Measurements from ENCODE around the gene MMAA.
"Not testable (repeated sequence)": the region's sequence is repeated elsewhere in the genome, so short reads cannot be mapped to it uniquely, and the experiment has no call there.

MMAA gene

DNA sequence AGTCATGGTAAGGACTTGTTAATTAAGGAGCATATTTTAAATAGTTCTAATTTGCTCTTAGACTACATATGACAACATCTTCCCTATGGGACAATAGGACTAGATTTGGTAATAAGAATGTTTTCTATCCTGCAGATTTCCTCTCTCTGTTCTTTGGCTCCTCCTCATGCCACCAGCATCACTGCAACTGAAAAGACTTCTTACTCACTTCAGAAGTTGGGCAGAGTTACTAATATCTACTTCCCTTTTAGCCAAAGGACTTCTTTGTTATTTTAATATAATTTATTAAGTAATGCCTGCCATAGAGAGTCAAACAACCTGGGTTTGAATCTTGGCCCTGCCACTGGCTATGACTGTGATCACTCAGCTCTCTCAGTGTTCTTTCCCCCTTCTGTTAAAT is 16.4 kb downstream of the MMAA start:
- no peak for DNase-seq

DNA sequence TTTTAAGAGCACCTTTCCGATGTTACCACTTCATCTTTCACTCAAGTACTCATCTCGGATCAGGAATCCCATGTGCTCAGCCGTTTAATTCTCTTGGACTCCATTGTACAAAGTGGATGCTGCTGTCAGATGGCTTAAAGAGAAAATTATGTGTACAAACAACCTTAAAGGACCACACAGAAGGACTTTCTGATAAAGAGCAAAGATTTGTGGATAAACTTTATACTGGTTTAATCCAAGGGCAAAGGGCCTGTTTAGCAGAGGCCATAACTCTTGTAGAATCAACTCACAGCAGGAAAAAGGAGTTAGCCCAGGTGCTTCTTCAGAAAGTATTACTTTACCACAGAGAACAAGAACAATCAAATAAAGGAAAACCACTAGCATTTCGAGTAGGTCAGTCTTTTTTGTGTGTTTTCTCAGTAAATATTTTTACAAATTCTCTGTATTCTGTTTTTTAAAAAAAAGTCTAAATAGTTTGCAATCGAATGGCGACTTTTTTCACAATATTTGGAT is 20.1 kb downstream of the MMAA start:
- DNase-seq = no peak

DNA sequence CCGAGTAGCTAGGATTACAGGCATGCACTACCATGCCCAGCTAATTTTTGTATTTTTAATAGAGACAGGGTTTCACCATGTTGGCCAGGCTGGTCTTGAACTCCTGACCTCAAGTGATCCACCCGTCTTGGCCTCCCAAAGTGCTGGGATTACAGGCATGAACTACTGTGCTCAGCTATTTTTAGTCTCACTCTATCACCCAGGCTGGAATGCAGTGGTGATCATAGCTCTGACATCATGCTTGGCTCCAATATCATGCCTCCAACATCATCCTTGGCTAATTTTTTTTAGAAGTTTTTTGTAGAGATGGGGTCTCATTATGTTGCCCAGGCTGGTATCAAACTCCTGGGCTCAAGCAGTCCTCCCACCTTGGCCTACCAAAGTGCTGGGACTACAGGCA is 21.1 kb downstream of the MMAA start:
- not testable (repeated sequence) for DNase-seq

DNA sequence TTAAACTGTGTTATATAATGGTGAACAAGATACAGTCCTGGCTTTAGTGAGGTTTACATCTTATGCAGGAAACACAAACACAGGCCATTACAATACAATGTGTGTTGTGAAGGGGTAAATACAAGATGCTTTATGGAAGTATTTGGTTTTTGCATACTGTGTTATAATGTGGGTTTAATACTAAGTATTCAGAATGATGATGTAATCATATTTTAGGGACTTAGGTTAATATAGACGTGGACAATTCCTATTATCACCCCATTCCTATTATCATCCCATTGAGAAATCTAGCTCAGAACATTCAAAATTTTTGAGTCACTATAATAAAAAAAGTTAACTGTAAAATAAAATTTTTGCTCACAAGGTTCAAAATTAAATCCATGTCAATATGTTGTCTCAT is 24.1 kb downstream of the MMAA start:
- DNase-seq = no peak

DNA sequence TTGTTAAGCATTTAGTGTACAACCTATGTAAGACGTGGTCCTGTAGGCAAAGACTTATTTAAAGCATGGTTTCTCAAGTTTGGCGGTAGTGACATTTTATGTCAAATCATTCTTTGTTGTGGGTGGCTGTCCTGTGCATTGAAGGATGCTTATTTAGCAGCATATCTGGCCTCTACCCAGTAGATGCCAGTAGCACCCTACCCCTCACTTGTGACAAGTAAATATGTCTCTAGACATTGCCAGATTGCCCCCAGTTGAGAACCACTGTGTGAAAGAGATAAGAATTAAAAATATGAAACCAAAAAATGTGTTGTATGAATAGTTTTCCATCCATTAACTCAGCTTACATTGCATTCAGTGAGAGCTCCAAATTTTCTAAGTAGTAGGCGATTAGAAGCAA is 25.5 kb downstream of the MMAA start:
- peak in 1 of 2 experiments; percentile 1 for DNase-seq

DNA sequence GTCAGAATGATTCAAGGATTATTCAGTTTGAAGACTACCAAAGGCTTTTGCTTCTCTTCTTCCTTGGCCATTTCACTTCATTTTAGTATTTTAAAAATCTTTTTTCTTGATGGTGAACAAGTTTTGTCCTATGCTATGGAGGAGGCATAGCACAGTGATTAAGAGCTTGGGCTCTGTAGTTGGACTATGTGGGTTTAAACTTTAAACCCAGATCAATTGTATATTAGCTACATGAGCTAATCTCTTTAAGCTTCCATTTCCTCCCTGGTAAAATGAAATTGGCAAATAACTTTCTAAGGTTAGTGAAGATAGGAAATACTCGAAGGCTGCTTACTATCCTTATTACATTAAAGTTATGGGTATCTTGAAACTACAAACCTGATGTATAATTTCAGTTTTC is 37.0 kb downstream of the MMAA start:
- no peak for DNase-seq

DNA sequence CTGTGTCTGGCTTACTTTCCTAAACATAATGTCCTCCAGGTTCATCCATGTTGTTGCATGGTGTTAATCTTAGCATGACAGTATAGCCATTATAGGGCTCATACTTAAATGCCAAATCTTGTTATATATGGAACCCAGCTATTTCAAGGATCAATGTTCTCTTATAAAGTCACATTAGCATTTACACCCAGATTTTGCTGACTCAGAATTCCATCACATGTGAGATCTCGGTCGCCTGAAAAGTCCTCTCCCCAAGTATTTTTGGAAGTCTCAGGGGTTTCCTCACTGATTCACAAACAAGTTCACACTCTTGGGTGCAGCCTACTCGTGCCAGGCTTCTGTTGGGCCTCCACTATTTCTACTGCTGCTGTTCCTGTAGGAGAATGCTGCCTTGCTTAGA is 40.9 kb downstream of the MMAA start:
- DNase-seq = no peak

DNA sequence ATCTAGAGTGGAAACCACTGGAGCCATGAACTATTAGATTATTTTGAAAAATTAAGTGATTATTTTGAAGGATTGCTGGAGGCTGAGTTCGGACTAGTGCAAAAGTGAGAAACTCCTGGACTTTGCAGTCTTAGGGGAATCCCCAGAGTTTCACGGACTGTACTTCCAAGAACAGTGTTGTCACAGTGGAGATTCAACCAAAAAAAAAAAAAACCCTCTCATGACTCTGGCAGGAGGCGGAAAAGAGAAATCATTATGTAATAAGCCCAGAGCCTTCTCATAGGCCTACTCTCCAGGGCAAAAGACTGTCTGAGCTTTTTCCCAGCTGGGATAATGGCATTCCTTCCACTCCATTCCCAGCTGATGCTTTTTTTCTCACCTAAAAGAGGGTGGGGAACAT is 44.0 kb downstream of the MMAA start:
- DNase-seq = no peak

DNA sequence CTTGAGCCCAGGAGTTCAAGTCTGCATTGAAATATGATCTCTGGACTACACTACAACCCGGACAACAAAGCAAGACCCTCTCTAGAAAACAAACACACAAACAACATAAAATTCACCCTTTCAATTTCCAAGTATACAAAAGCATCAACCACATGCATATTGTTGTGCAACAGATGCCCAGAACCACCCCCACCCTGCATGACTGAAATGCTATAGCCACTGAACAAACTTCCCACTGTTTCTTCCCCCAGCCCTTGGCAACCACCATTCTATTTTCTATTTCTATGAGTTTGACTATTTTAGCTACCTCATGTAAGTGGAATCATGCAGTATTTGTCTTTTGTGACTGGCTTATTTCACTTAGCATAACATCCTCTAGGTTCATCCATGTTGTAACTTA is 46.6 kb downstream of the MMAA start:
- no peak for DNase-seq

DNA sequence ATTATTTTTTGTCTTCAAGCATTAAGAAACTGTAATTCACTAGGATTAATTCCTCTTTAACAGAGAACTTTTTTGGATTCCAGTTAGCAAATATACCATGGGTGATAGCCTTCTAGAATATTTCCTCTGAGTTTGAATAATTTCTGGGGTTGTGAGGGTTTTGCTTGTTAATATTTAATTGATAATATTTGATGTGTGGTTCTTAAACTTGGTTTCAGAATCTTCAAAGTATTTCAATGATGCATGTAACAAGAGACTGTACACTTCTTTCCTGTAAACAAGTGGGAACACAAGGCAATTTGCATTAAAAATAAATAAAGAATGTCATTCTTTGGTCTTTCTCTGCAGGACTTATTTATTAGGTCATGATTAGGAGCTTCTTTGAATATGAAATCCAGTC is 51.2 kb downstream of the MMAA start:
- no peak for DNase-seq

DNA sequence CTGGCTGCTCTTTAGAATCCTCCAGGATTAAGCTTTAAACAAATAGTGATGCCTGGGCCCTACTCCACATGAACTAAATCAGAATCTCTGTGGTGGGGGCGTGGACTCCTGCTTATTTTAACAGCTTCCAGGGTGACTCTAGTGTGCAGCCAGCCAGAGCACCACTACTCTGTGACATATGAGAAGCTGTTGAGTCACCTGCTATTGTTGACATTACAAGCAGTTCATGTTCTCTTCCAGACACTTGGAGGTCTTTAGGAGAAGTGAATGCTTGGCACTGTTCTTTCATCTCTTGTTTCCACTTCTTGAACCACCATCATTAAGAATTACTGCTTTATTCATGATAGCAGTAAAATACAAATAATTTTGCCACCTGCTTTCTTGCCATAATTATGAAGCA is 60.3 kb downstream of the MMAA start:
- DNase-seq = peak in 1 of 2 experiments; percentile 63

DNA sequence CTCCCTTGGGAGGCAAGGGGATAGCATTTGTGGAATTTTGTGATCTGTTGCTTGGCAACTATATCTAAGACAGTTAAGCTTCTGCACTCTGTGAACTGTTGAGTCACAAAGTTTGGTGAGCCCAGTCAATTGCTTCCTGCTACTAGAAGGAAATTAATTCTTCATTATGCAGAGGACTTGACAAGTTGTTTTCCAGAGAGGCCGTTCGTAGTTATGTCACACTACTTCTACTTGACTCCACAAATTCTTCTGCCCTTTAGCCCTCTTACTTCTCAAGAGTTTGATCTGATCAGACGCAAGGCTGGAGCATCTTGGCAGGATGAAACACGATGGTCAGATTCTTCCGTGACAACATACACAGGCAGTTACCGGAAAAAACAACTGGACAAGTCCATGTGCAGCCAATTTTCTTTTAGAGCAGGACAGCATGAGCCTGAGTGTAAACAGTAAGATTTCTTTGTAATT is 60.8 kb downstream of the MMAA start, which contains the start of gene C4orf51:
C4orf51 (plus strand) TSS at position 156 of the 465 bp plus-strand sequence; CDS start at position 214, 58 bp downstream.
- DNase-seq = no peak

DNA sequence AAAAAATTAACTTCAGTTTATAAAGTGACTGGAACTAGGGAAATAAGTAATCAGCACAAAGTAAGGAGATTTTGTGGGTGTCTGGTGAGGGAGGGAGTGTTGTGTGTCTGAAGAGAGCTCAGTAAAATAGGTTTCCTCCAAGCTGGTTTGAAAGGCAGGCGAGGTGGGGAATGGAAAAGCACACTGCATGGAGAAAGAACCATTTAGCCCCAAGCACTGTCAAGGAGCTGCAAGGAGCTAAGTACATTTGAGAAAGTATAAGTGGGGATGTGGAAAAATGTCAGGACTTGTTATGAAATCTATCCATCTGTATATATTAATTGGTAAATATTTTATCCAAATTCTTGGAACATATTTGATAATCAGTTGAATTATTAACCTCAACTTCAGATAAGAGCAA is 61.7 kb downstream of the MMAA start:
- DNase-seq = no peak

DNA sequence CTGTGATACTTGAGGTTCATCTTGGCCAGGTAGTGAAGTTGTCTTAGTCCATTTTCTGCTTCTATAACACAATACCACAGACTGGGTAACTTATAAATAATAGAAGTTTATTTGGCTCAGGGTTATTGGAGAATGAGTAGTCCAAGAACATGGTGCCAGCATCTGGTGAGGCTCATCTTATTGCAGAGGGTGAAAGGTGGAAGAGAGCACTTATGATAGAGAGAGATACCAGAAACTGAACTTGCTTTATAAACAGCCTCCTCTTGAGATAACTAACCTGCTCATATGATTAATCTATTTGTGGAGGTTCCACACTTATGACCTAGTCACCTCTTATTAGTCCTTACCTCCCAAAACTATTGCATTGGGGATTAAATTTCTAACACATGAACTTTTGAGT is 62.3 kb downstream of the MMAA start:
- no peak for DNase-seq

DNA sequence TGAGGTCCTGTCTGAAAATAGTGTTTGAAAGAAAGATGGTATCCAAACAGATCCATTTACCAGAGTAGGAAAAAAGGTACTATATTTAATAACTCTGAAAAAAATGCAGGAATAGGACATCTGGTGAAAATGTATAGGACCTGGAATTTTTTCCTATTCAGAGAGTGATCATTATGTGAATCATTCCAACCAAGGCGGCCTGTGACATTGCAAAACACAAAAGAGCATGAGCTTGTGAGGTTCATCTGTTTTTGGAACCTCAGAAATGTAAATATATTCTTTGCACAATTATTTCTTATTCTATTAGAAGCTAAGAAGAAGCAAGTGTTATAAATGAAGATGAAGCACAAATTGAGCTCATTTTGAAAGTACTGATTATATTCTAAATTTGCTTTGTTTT is 62.8 kb downstream of the MMAA start:
- DNase-seq = no peak

DNA sequence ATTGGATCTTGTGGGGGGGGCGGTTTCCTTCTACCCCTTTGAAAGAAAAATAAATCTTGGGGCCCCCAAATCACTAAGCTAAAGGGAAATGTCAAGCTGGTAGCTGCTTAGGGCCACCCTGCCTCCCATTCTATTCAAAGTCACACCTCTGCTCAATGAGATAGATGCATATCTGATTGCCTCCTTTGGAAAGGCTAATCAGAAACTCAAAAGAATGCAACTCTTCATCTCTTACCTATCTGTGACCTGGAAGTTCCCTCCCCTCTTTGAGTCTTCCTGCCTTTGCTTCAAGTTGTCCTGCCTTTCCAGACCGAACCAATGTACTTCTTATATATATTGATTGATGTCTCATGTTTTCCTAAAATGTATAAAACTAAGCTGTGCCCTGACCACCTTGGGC is 67.8 kb downstream of the MMAA start:
- no peak for DNase-seq

DNA sequence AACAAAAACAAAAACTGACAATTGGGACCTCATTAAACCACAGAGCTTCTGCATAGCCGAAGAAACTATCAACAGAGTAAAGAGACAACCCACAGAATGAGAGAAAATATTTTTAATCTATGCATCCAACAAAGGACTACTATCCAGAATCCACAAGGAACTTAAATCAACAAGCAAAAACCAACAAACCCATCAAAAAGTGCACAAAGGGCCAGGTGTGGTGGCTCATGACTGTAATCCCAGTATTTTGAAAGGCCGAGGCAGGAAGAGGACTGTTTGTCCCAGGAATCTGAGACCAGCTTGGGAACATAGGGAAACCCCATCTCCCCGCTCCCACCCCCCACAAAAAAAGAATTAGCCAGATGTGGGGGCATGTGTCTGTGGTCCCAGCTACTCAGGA is 71.4 kb downstream of the MMAA start:
- no peak for DNase-seq

DNA sequence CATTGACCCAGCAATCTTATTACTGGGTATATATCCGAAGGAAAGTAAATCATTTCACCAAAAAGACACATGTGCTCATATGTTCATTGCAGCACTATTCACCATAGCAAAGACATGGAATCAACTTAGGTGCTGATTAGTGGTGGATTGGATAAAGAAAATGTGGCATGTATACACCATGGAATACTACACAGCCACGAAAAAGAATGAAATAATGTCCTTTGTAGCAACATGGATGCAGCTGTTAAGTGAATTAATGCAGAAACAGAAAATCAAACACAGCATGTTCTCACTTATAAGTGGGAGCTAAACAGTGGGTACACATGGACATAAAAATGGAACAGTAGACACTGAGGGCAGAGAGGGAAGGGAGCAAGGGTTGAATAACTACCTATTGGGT is 72.2 kb downstream of the MMAA start:
- DNase-seq = not testable (repeated sequence)

DNA sequence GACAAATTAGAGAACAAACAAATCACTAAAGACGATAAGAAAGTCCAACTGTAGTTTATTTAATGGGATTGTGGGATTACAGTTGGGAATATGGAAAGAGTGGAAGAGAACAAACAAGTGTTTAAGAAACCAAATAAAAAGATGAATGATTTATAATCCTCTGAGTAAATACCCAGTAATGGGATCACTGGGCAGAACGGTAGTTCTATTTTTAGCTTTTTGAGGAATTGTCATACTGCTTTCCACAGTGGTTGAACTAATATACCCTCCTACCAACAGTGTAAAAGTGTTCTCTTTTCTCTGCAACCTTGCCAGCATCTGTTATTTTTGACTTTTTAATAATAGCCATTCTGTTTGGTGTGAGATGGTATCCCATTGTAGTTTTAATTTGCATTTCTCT is 75.7 kb downstream of the MMAA start:
- no peak for DNase-seq

DNA sequence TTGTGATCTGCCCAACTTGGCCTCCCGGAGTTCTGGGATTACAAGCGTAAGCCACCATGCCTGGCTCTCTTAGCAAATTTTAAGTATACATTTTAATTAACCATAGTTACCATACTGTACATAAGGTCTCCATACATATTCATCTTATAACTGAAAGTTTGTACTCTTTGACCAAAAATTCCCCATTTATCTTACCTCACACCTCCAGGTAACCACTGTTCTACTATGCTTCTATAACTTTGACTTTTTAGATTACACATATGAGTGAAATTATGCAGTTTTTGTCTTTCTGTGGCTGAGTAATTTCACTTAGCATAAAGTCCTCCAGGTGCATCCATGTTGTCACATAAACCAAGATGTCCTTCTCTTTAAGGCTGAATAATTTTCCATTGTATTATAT is 78.1 kb downstream of the MMAA start:
- no peak for DNase-seq

DNA sequence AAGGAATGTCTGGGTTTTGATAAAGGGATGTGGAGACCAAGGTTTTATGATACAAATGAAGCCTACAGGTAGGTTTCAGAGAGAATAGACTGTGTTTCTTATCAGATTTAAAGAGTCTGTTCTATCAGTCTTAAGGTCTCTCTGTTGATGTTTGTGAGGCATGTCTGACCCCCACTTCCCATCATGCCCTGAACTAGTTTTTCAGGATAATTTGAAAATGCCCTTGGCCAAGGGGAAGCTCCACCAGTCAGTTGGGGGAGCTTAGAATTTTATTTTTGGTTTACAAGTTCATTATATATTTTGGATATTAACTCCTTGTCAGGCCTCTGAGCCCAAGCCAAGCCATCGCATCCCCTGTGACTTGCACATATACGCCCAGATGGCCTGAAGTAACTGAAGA is 79.3 kb downstream of the MMAA start:
- no peak for DNase-seq

DNA sequence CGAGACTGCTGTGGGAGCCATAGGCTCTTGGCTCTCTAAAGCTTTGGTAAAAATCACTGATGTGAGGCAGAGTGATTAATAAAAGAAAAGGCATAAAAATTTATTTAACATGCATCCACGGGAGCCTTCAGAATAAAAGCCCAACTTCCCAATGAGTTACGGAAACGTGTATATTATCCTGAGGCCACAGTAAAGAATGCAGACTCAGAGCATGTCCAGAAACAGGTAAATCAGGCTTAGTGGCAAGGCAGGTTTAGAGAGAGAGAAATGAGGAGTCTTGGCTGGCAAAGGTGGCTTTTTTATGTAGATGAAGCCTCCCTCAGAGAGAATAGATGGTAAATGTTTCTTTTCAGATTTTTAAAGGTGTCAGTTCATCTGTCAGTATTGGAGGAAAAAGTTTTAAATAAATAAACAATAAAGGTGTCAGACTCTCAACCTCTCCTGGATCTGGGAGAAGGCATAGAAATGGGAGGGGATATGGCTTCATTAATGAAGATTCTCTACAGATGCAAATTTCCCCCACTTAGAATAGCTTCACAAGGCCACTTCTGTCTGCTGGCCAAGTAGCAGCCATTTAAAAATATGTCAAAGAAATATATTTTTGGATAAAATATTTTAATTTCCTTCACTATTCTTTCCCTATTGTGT is 84.8 kb downstream of the MMAA start:
- no peak for DNase-seq

DNA sequence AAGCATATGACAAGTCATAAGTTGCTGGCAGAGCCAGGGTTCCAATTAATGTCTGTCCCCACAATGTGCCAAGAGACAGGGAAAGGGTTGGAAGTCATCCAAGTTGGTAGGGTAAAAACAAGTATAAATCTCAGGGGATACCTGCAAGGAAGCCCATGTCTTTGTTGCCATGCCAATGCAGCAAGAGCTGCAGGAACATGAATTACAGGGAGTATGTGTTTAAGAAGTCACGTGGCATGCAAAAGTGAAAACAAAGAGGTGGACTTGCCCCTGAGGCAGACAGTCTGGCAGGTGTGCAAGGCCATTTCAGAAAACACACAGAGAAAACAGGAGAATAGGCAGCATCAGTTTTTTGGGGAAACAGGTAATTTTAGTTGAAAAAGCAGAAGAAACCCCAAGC is 90.2 kb downstream of the MMAA start:
- DNase-seq = no peak
